CD4-positive, alpha-beta T cell (primary cell): ENCODE data around the gene LPO. TPM values are rescaled to one million over a fixed set of nuclear protein-coding genes. Genes with fewer than 3 reads are reported as not detected.

Source experiments
- ATAC-seq: fragments of 200-7000 bp; cut with Tn5 transposase; one replicate; pipeline ENCODE4 v1.10.0; 2022; ENCODE audit warnings: mild to moderate bottlenecking; ENCODE audit not compliant: poor library complexity
- CTCF ChIA-PET: fragments of 350-600 bp; sonication (Branson Sonifier 250); formaldehyde crosslinking; loops from one replicate; lab custom pipeline; 2021; ENCODE audit warnings: antibody characterized with exemption, inconsistent platforms; lab: Charles Lee
- POLR2A ChIA-PET: fragments of 350-600 bp; sonication (Branson Sonifier 250); formaldehyde crosslinking; loops from one replicate; lab custom pipeline; 2021; ENCODE audit warnings: antibody characterized with exemption, inconsistent platforms; lab: Charles Lee
- DNase-seq, 14 experiments: peaks; one replicate each; pipeline ENCODE4 v3.0.0-alpha.2; 2013 to 2020; ENCODE audit warnings: mixed read lengths in 2 of 14
- H3K27ac ChIP-seq, 2 donors: one replicate each; pipeline versions ENCODE4 v1.5.1 to v1.7.0; 2013; ENCODE audit warnings: low read length in 2 of 2, low read depth in 1 of 2, mild to moderate bottlenecking in 1 of 2
- H3K27me3 ChIP-seq, 2 experiments: 1 replicate in 1 of 2; 2 replicates in 1 of 2; pipeline versions ENCODE4 v1.6.1 to v1.7.0; 2013; ENCODE audit warnings: low read length in 2 of 2, control low read depth in 1 of 2, mild to moderate bottlenecking in 1 of 2, moderate library complexity in 1 of 2; ENCODE audit not compliant: insufficient read depth in 2 of 2, control insufficient read depth in 1 of 2
- H3K36me3 ChIP-seq: one replicate; pipeline ENCODE4 v1.6.1; 2013; ENCODE audit warnings: low read length, control low read depth; ENCODE audit not compliant: insufficient read depth
- H3K4me1 ChIP-seq: one replicate; pipeline ENCODE4 v1.6.1; 2013; ENCODE audit warnings: low read length, control low read depth; ENCODE audit not compliant: insufficient read depth
- H3K4me3 ChIP-seq: one replicate; pipeline ENCODE4 v1.5.1; 2013; ENCODE audit warnings: mild to moderate bottlenecking, low read length, moderate library complexity
- H3K9me3 ChIP-seq, 2 experiments: 1 replicate in 1 of 2; 2 replicates in 1 of 2; pipeline versions ENCODE4 v1.6.1 to v1.7.0; 2013; ENCODE audit warnings: low read length in 2 of 2, mild to moderate bottlenecking in 2 of 2, control low read depth in 1 of 2, moderate library complexity in 1 of 2; ENCODE audit not compliant: control insufficient read depth in 1 of 2, insufficient read depth in 1 of 2
- H3K27ac Mint-ChIP-seq: one replicate; pipeline ENCODE4 v1.8.0; 2020; ENCODE audit warnings: mixed read lengths
- H3K27me3 Mint-ChIP-seq: one replicate; pipeline ENCODE4 v1.8.0; 2021; ENCODE audit warnings: mixed read lengths
- H3K36me3 Mint-ChIP-seq: one replicate; pipeline ENCODE4 v1.8.0; 2021; ENCODE audit warnings: low read depth, mixed read lengths
- H3K4me1 Mint-ChIP-seq: one replicate; pipeline ENCODE4 v1.8.0; 2021; ENCODE audit warnings: low read depth, mixed read lengths
- H3K4me3 Mint-ChIP-seq: one replicate; pipeline ENCODE4 v1.8.0; 2020; ENCODE audit warnings: mild to moderate bottlenecking, mixed read lengths
- H3K9me3 Mint-ChIP-seq: one replicate; pipeline ENCODE4 v1.8.0; 2020; ENCODE audit warnings: mixed read lengths
- CTCF ChIP-seq: fragments of 200-600 bp; IDR thresholded peaks from one replicate; pipeline ENCODE4 v1.8.0; 2022; ENCODE audit warnings: antibody characterized with exemption, mild to moderate bottlenecking
- intact Hi-C, 2 experiments: fragments of 100-400 bp; cut with DNase I in 1 of 2; cut with micrococcal nuclease in 1 of 2; formaldehyde crosslinking; loops; one replicate each; pipeline versions ENCODE4 v1.15.1 to v1.9.0; 2023 to 2025; cut with DNase I, micrococcal nuclease
- total RNA-seq, 174 experiments: library from RNA in 2 of 174; stranded (reverse) in 2 of 174; gene quantifications; one replicate each; pipeline ENCODE4 v1.2.3 and lab custom pipeline; 2021 to 2026

LPO gene
- total RNA-seq, 2 experiments from 2014 or later = not detected

- Mint-ChIP-seq H3K4me3 (no peak within 1 kb of the TSS), H3K27ac (no peak within 1 kb of the TSS)
- intact Hi-C loops = no loop called here
These were observed 45.8 kb upstream of the LPO start, which contains the start of gene EPX for GRCh38 chr17:58192612-58193011. Gene EPX, plus strand, starts transcription at chr17:58192726. Its CDS starts 121 bp downstream, at chr17:58192847.

GRCh38 chr17:58193641-58194255 is 44.6 kb upstream of the LPO start:
- Histone ChIP-seq H3K36me3 (no peaks in the 10 kb centered on the region), H3K27ac (no peak overlapping the region), H3K27me3 (peaks cover 8 to 15% of the 10 kb centered on the region in 2 experiments), H3K9me3 (peaks cover 0 to 4% of the 10 kb centered on the region in 2 experiments), H3K4me1 (no peaks in the 10 kb centered on the region), H3K4me3 (no peak overlapping the region)
- H3K4me1 Mint-ChIP-seq = no peaks in the 10 kb centered on the region
- H3K9me3 Mint-ChIP-seq = no peaks in the 10 kb centered on the region
- CTCF ChIA-PET = no interaction called here
- no peak overlapping the region for H3K27ac Mint-ChIP-seq
- H3K4me3 Mint-ChIP-seq = no peak overlapping the region
- DNase-seq = no peak
- no peaks in the 10 kb centered on the region for H3K36me3 Mint-ChIP-seq
- intact Hi-C loops = no loop called here
- POLR2A ChIA-PET = no interaction called here
- ATAC-seq = no peak
- no peak for TF ChIP-seq CTCF
- H3K27me3 Mint-ChIP-seq = peaks cover 18% of the 10 kb centered on the region

More at GRCh38 chr17:58192612-58193011, 45.8 kb upstream of the LPO start, which contains the start of gene EPX:
- TF ChIP-seq CTCF = no peak
- Histone ChIP-seq H3K27me3 (peaks cover 8 to 15% of the 10 kb centered on the region in 2 experiments), H3K36me3 (no peaks in the 10 kb centered on the region), H3K27ac (no peak within 1 kb of the TSS), H3K4me1 (no peaks in the 10 kb centered on the region), H3K4me3 (no peak within 1 kb of the TSS), H3K9me3 (peaks cover 0 to 4% of the 10 kb centered on the region in 2 experiments)
- ChIA-PET CTCF (no interaction called here), POLR2A (no interaction called here)
- DNase-seq (no peak), ATAC-seq (no peak)
- H3K27me3 Mint-ChIP-seq = peaks cover 9% of the 10 kb centered on the region
- no peaks in the 10 kb centered on the region for H3K4me1 Mint-ChIP-seq
- H3K36me3 Mint-ChIP-seq = no peaks in the 10 kb centered on the region
- no peaks in the 10 kb centered on the region for H3K9me3 Mint-ChIP-seq

GRCh38 chr17:58195518-58196123 is 42.8 kb upstream of the LPO start:
- ATAC-seq (no peak), DNase-seq (no peak)
- ChIA-PET POLR2A (no interaction called here), CTCF (no interaction called here)
- peaks cover 0 to 4% of the 10 kb centered on the region in 2 experiments for H3K9me3 ChIP-seq
- peaks cover 23% of the 10 kb centered on the region for H3K27me3 Mint-ChIP-seq
- H3K36me3 ChIP-seq = no peaks in the 10 kb centered on the region
- no peaks in the 10 kb centered on the region for H3K36me3 Mint-ChIP-seq
- no peaks in the 10 kb centered on the region for H3K9me3 Mint-ChIP-seq
- intact Hi-C loops = no loop called here
- no peak for TF ChIP-seq CTCF
- H3K4me3 Mint-ChIP-seq = no peak overlapping the region
- H3K27ac Mint-ChIP-seq = no peak overlapping the region
- H3K27ac ChIP-seq = no peak overlapping the region
- peaks cover 0 to 15% of the 10 kb centered on the region in 2 experiments for H3K27me3 ChIP-seq
- peaks cover 4% of the 10 kb centered on the region for H3K4me1 Mint-ChIP-seq
- peaks cover 5% of the 10 kb centered on the region for H3K4me1 ChIP-seq
- no peak overlapping the region for H3K4me3 ChIP-seq
